Mesothelial cell of epicardium (in vitro differentiated cells): ENCODE results near the gene MS4A1. TPM values are rescaled to one million over a fixed set of nuclear protein-coding genes. Genes with fewer than 3 reads are reported as not detected.

ENCODE experiments used
- DNase-seq, 2 experiments: peaks; one replicate each; pipeline ENCODE4 v3.0.0; 2021; ENCODE audit warnings: low spot score in 2 of 2; ENCODE audit not compliant: unreplicated experiment in 2 of 2
- H3K27ac Mint-ChIP-seq: 2 replicates; pipeline ENCODE4 v1.8.0; 2021; ENCODE audit warnings: mixed read lengths
- H3K27me3 Mint-ChIP-seq: 2 replicates; pipeline ENCODE4 v1.8.0; 2021; ENCODE audit warnings: low read depth, mixed read lengths
- H3K36me3 Mint-ChIP-seq: 2 replicates; pipeline ENCODE4 v1.8.0; 2021; ENCODE audit warnings: mixed read lengths
- H3K4me1 Mint-ChIP-seq: 2 replicates; pipeline ENCODE4 v1.8.0; 2021; ENCODE audit warnings: mixed read lengths
- H3K4me3 Mint-ChIP-seq: 2 replicates; pipeline ENCODE4 v1.8.0; 2021; ENCODE audit warnings: mild to moderate bottlenecking, moderate library complexity, mixed read lengths
- H3K9me3 Mint-ChIP-seq: 2 replicates; pipeline ENCODE4 v1.8.0; 2021; ENCODE audit warnings: mixed read lengths
- CTCF ChIP-seq: fragments of 200-600 bp; sonication (generic); IDR thresholded peaks from one replicate; pipeline ENCODE4 v1.5.0; 2021; ENCODE audit warnings: antibody characterized with exemption; ENCODE audit not compliant: unreplicated experiment
- total RNA-seq: library from RNA; stranded (reverse); gene quantifications from 3 replicates; pipeline ENCODE4 v1.2.1, GENCODE V29; 2021

The MS4A1 gene
- not detected in 3 replicates for total RNA-seq

- Mint-ChIP-seq H3K36me3 (no peaks in the 10 kb centered on the region), H3K27me3 (peaks cover 6% of the 10 kb centered on the region), H3K9me3 (no peaks in the 10 kb centered on the region), H3K27ac (no peak within 1 kb of the TSS), H3K4me3 (no peak within 1 kb of the TSS), H3K4me1 (no peaks in the 10 kb centered on the region)
- TF ChIP-seq CTCF: no peak
- no peak for DNase-seq
Observed at GRCh38 chr11:60455531-60456042, at the start of gene MS4A1. Gene MS4A1 (plus strand): TSS chr11:60455847. CDS start chr11:60462375, 6,528 bp downstream.

GRCh38 chr11:60420015-60420414 is 35.6 kb upstream of the MS4A1 start:
- Mint-ChIP-seq H3K36me3 (no peaks in the 10 kb centered on the region), H3K4me3 (no peak overlapping the region), H3K27ac (no peak overlapping the region), H3K9me3 (peaks cover 9% of the 10 kb centered on the region), H3K4me1 (no peaks in the 10 kb centered on the region), H3K27me3 (no peaks in the 10 kb centered on the region)
- TF ChIP-seq CTCF: no peak
- no peak for DNase-seq

GRCh38 chr11:60422609-60423008 is 33.0 kb upstream of the MS4A1 start:
- H3K27me3 Mint-ChIP-seq: no peaks in the 10 kb centered on the region
- TF ChIP-seq CTCF: no peak
- no peak for DNase-seq
- H3K36me3 Mint-ChIP-seq: no peaks in the 10 kb centered on the region
- H3K4me1 Mint-ChIP-seq: no peaks in the 10 kb centered on the region
- no peak overlapping the region for H3K4me3 Mint-ChIP-seq
- no peak overlapping the region for H3K27ac Mint-ChIP-seq
- peaks cover 9% of the 10 kb centered on the region for H3K9me3 Mint-ChIP-seq

DNA sequence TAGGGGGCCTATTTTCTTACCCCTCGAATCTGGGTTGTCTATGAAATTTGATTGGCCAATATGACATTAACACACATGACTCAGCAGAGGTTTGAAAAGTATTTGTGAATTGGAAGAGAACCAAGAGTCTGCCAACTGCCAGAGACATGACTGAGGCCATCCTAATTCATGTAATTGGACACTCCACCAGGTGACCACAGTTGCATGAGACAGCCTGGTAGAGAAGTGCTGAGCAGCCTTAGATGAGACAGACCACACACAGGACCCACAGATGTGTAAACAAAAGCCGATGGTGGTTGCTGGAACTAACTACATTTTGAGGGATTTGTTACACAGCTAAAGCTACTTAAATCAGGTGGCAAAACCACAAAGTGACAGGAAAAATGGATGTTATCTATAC is 27.1 kb upstream of the MS4A1 start:
- H3K27me3 Mint-ChIP-seq: no peaks in the 10 kb centered on the region
- no peaks in the 10 kb centered on the region for H3K9me3 Mint-ChIP-seq
- no peak for TF ChIP-seq CTCF
- DNase-seq: no peak
- no peak overlapping the region for H3K4me3 Mint-ChIP-seq
- no peak overlapping the region for H3K27ac Mint-ChIP-seq
- no peaks in the 10 kb centered on the region for H3K4me1 Mint-ChIP-seq
- no peaks in the 10 kb centered on the region for H3K36me3 Mint-ChIP-seq

- Mint-ChIP-seq H3K9me3 (no peaks in the 10 kb centered on the region), H3K27me3 (no peaks in the 10 kb centered on the region), H3K36me3 (no peaks in the 10 kb centered on the region), H3K4me3 (no peak within 1 kb of the TSS), H3K27ac (no peak within 1 kb of the TSS), H3K4me1 (no peaks in the 10 kb centered on the region)
- DNase-seq: no peak
- no peak for TF ChIP-seq CTCF
Observed at GRCh38 chr11:60429272-60429671, 26.4 kb upstream of the MS4A1 start, which contains the start of gene MS4A5. Gene MS4A5 (plus strand): TSS chr11:60429572. CDS start chr11:60429675, 103 bp downstream.

GRCh38 chr11:60431251-60431650 is 24.4 kb upstream of the MS4A1 start:
- Mint-ChIP-seq H3K27me3 (no peaks in the 10 kb centered on the region), H3K9me3 (no peaks in the 10 kb centered on the region), H3K4me3 (no peak overlapping the region), H3K27ac (no peak overlapping the region), H3K36me3 (no peaks in the 10 kb centered on the region), H3K4me1 (no peaks in the 10 kb centered on the region)
- TF ChIP-seq CTCF: no peak
- DNase-seq: no peak
